Naive thymus-derived CD4-positive, alpha-beta T cell (primary cell): ENCODE data around the gene DHX15. TPM values are rescaled to one million over a fixed set of nuclear protein-coding genes. Genes with fewer than 3 reads are reported as not detected.

ENCODE experiments used
- ATAC-seq: fragments of 150-1000 bp; cut with Tn5 transposase; 2 replicates; pipeline ENCODE4 v1.10.0; 2021; ENCODE audit warnings: mild to moderate bottlenecking, moderate library complexity
- CTCF ChIA-PET: fragments of 350-600 bp; sonication (Branson Sonifier 250); formaldehyde crosslinking; loops from one replicate; lab custom pipeline; 2021; ENCODE audit warnings: antibody characterized with exemption; lab: Charles Lee
- POLR2A ChIA-PET: fragments of 350-600 bp; sonication (Branson Sonifier 250); formaldehyde crosslinking; loops from one replicate; lab custom pipeline; 2021; ENCODE audit warnings: antibody characterized with exemption, inconsistent platforms; lab: Charles Lee
- DNase-seq, 9 donors: peaks; one replicate each; pipeline versions ENCODE4 v3.0.0 to v3.0.0-alpha.2; 2020 to 2022; ENCODE audit warnings: mixed read lengths in 1 of 9
- H3K27ac ChIP-seq: one replicate; pipeline ENCODE4 v1.7.0; 2013; ENCODE audit warnings: mild to moderate bottlenecking, low read depth, low read length, moderate library complexity
- H3K27me3 ChIP-seq, 2 donors: one replicate each; pipeline ENCODE4 v1.7.0; 2013; ENCODE audit warnings: low read length in 2 of 2, mild to moderate bottlenecking in 2 of 2, moderate library complexity in 2 of 2; ENCODE audit not compliant: control insufficient read depth in 2 of 2, insufficient read depth in 2 of 2
- H3K36me3 ChIP-seq, 3 experiments: 1 replicate in 2 of 3; 2 replicates in 1 of 3; pipeline ENCODE4 v1.7.0; 2013; ENCODE audit warnings: low read length in 3 of 3, mild to moderate bottlenecking in 3 of 3, moderate library complexity in 1 of 3; ENCODE audit not compliant: insufficient read depth in 3 of 3, control insufficient read depth in 2 of 3
- H3K4me1 ChIP-seq, 2 donors: one replicate each; pipeline ENCODE4 v1.7.0; 2013; ENCODE audit warnings: low read length in 2 of 2, mild to moderate bottlenecking in 2 of 2, moderate library complexity in 1 of 2; ENCODE audit not compliant: control insufficient read depth in 2 of 2, insufficient read depth in 2 of 2
- H3K4me3 ChIP-seq: 2 replicates; pipeline ENCODE4 v1.7.0; 2013; ENCODE audit warnings: mild to moderate bottlenecking, low read length
- H3K9me3 ChIP-seq, 3 experiments: 1 replicate in 2 of 3; 2 replicates in 1 of 3; pipeline ENCODE4 v1.7.0; 2013; ENCODE audit warnings: low read length in 3 of 3; ENCODE audit not compliant: control insufficient read depth in 2 of 3
- H3K27ac Mint-ChIP-seq, 9 donors: one replicate each; pipeline ENCODE4 v1.8.0; 2020 to 2022; ENCODE audit warnings: mixed read lengths in 9 of 9, mild to moderate bottlenecking in 8 of 9, moderate library complexity in 5 of 9, inconsistent platforms in 2 of 9
- H3K27me3 Mint-ChIP-seq, 5 donors: one replicate each; pipeline ENCODE4 v1.8.0; 2021 to 2022; ENCODE audit warnings: mixed read lengths in 5 of 5, mild to moderate bottlenecking in 1 of 5
- H3K36me3 Mint-ChIP-seq, 5 donors: one replicate each; pipeline ENCODE4 v1.8.0; 2020 to 2022; ENCODE audit warnings: mixed read lengths in 5 of 5, mild to moderate bottlenecking in 3 of 5, inconsistent platforms in 1 of 5
- H3K4me1 Mint-ChIP-seq, 7 donors: one replicate each; pipeline ENCODE4 v1.8.0; 2020 to 2022; ENCODE audit warnings: mixed read lengths in 7 of 7, mild to moderate bottlenecking in 3 of 7, inconsistent platforms in 1 of 7
- H3K4me3 Mint-ChIP-seq, 10 donors: one replicate each; pipeline ENCODE4 v1.8.0; 2020 to 2022; ENCODE audit warnings: mild to moderate bottlenecking in 10 of 10, mixed read lengths in 10 of 10, moderate library complexity in 6 of 10, inconsistent platforms in 2 of 10
- H3K9me3 Mint-ChIP-seq, 11 donors: one replicate each; pipeline ENCODE4 v1.8.0; 2020 to 2022; ENCODE audit warnings: mixed read lengths in 11 of 11, mild to moderate bottlenecking in 4 of 11, inconsistent platforms in 1 of 11, moderate library complexity in 1 of 11
- intact Hi-C, 2 donors: fragments of 100-400 bp; cut with micrococcal nuclease; formaldehyde crosslinking; loops; one replicate each; pipeline ENCODE4 v1.15.1; 2023
- polyA plus RNA-seq, 2 donors: library from polyadenylated mRNA; unstranded; fragments of 300-500 nt; fragmentation: Illumina TruSeq; gene quantifications; one replicate each; pipeline ENCODE4 v1.2.3, GENCODE V29; 2021
- total RNA-seq, 6 experiments: library from RNA in 5 of 6; stranded (reverse) in 5 of 6; gene quantifications; 1 replicate in 5 of 6; 2 replicates in 1 of 6; pipeline ENCODE4 v1.2.3 and lab custom pipeline; 2021 to 2026

DHX15 gene
- total and polyA plus RNA-seq, 7 experiments from 2014 or later = 44.5 to 186 (median 139) TPM

GRCh38 chr4:24537025-24537424 is 47.3 kb downstream of the DHX15 start:
- peaks cover 18 to 54% (median 30%) of the 10 kb centered on the region in 3 experiments for H3K36me3 ChIP-seq
- H3K9me3 ChIP-seq = no peaks in the 10 kb centered on the region
- ChIA-PET POLR2A (interaction anchor here (0.5 kb wide), 1 partner anchor 8 kb away, joined by 3 read pairs; no protein-coding TSS in a partner anchor), CTCF (no interaction called here)
- H3K36me3 Mint-ChIP-seq = peaks cover 5 to 58% (median 24%) of the 10 kb centered on the region in 5 donors
- DNase-seq (no peak), ATAC-seq (no peak)
- H3K27me3 Mint-ChIP-seq = no peaks in the 10 kb centered on the region
- peak overlapping the region in 1 of 9 donors; percentile 2 for H3K27ac Mint-ChIP-seq
- H3K27ac ChIP-seq = no peak overlapping the region
- no peaks in the 10 kb centered on the region for H3K27me3 ChIP-seq
- H3K9me3 Mint-ChIP-seq = no peaks in the 10 kb centered on the region
- H3K4me1 Mint-ChIP-seq = peaks cover 0 to 37% (median 19%) of the 10 kb centered on the region in 7 donors
- no peaks in the 10 kb centered on the region for H3K4me1 ChIP-seq
- H3K4me3 ChIP-seq = no peak overlapping the region
- no peak overlapping the region for H3K4me3 Mint-ChIP-seq
- intact Hi-C loops = no loop called here

GRCh38 chr4:24535399-24535798 is 49.0 kb downstream of the DHX15 start:
- no peak overlapping the region for H3K27ac ChIP-seq
- Mint-ChIP-seq H3K4me3 (no peak overlapping the region), H3K9me3 (no peaks in the 10 kb centered on the region), H3K27ac (peak overlapping the region in 2 of 9 donors; percentile 11 to 19), H3K36me3 (peaks cover 5 to 49% (median 18%) of the 10 kb centered on the region in 5 donors), H3K27me3 (no peaks in the 10 kb centered on the region), H3K4me1 (peaks cover 0 to 32% (median 13%) of the 10 kb centered on the region in 7 donors)
- DNase-seq (no peak), ATAC-seq (no peak)
- no peaks in the 10 kb centered on the region for H3K4me1 ChIP-seq
- ChIA-PET CTCF (no interaction called here), POLR2A (interaction anchor here (0.7 kb wide), 1 partner anchor 107 kb away, joined by 3 read pairs; no protein-coding TSS in a partner anchor)
- no peaks in the 10 kb centered on the region for H3K27me3 ChIP-seq
- peaks cover 13 to 52% (median 21%) of the 10 kb centered on the region in 3 experiments for H3K36me3 ChIP-seq
- no peaks in the 10 kb centered on the region for H3K9me3 ChIP-seq
- H3K4me3 ChIP-seq = no peak overlapping the region
- intact Hi-C loops = no loop called here

GRCh38 chr4:24533364-24533763 is 51.0 kb downstream of the DHX15 start:
- ChIA-PET POLR2A (no interaction called here), CTCF (no interaction called here)
- H3K9me3 ChIP-seq = no peaks in the 10 kb centered on the region
- no peaks in the 10 kb centered on the region for H3K27me3 ChIP-seq
- Mint-ChIP-seq H3K27me3 (no peaks in the 10 kb centered on the region), H3K36me3 (peaks cover 5 to 50% (median 19%) of the 10 kb centered on the region in 5 donors), H3K4me3 (no peak overlapping the region), H3K4me1 (peaks cover 0 to 20% (median 7%) of the 10 kb centered on the region in 7 donors), H3K27ac (no peak overlapping the region), H3K9me3 (no peaks in the 10 kb centered on the region)
- no peak overlapping the region for H3K27ac ChIP-seq
- intact Hi-C loops = no loop called here
- DNase-seq (no peak), ATAC-seq (no peak)
- no peak overlapping the region for H3K4me3 ChIP-seq
- no peaks in the 10 kb centered on the region for H3K4me1 ChIP-seq
- H3K36me3 ChIP-seq = peaks cover 12 to 56% (median 20%) of the 10 kb centered on the region in 3 experiments

- intact Hi-C loops = no loop called here
- H3K9me3 ChIP-seq = no peaks in the 10 kb centered on the region
- peaks cover 22 to 67% (median 25%) of the 10 kb centered on the region in 3 experiments for H3K36me3 ChIP-seq
- ATAC-seq (no peak), DNase-seq (no peak)
- H3K4me1 ChIP-seq = no peaks in the 10 kb centered on the region
- H3K36me3 Mint-ChIP-seq = peaks cover 9 to 69% (median 30%) of the 10 kb centered on the region in 5 donors
- no peaks in the 10 kb centered on the region for H3K9me3 Mint-ChIP-seq
- H3K4me1 Mint-ChIP-seq = peaks cover 0 to 9% (median 0%) of the 10 kb centered on the region in 7 donors
- ChIA-PET POLR2A (no interaction called here), CTCF (no interaction called here)
- no peaks in the 10 kb centered on the region for H3K27me3 Mint-ChIP-seq
- H3K27ac Mint-ChIP-seq = peak overlapping the region in 1 of 9 donors; percentile 19
- no peak overlapping the region for H3K4me3 ChIP-seq
- no peak overlapping the region for H3K4me3 Mint-ChIP-seq
- H3K27me3 ChIP-seq = no peaks in the 10 kb centered on the region
- no peak overlapping the region for H3K27ac ChIP-seq
Measured at GRCh38 chr4:24529555-24529954, 54.8 kb downstream of the DHX15 start.

GRCh38 chr4:24527371-24527770 is 57.0 kb downstream of the DHX15 start:
- Histone ChIP-seq H3K9me3 (no peaks in the 10 kb centered on the region), H3K27me3 (no peaks in the 10 kb centered on the region), H3K4me1 (no peaks in the 10 kb centered on the region), H3K4me3 (no peak overlapping the region), H3K36me3 (peaks cover 16 to 66% (median 22%) of the 10 kb centered on the region in 3 experiments), H3K27ac (no peak overlapping the region)
- no peak for DNase-seq
- CTCF ChIA-PET = no interaction called here
- POLR2A ChIA-PET = no interaction called here
- Mint-ChIP-seq H3K9me3 (no peaks in the 10 kb centered on the region), H3K4me1 (peaks cover 3 to 16% (median 6%) of the 10 kb centered on the region in 7 donors), H3K27me3 (no peaks in the 10 kb centered on the region), H3K4me3 (no peak overlapping the region), H3K36me3 (peaks cover 13 to 67% (median 40%) of the 10 kb centered on the region in 5 donors), H3K27ac (no peak overlapping the region)
- intact Hi-C loops = no loop called here
- ATAC-seq = no peak

- Histone ChIP-seq H3K4me3 (no peak overlapping the region), H3K27ac (no peak overlapping the region), H3K36me3 (peaks cover 0 to 28% (median 6%) of the 10 kb centered on the region in 3 experiments), H3K27me3 (no peaks in the 10 kb centered on the region), H3K9me3 (no peaks in the 10 kb centered on the region), H3K4me1 (no peaks in the 10 kb centered on the region)
- POLR2A ChIA-PET = no interaction called here
- H3K36me3 Mint-ChIP-seq = peaks cover 13 to 63% (median 47%) of the 10 kb centered on the region in 5 donors
- H3K4me1 Mint-ChIP-seq = peaks cover 6 to 23% (median 14%) of the 10 kb centered on the region in 7 donors
- intact Hi-C loops = no loop called here
- ATAC-seq (no peak), DNase-seq (no peak)
- peak overlapping the region in 3 of 9 donors; percentile 1 to 22 (median 16) for H3K27ac Mint-ChIP-seq
- no peak overlapping the region for H3K4me3 Mint-ChIP-seq
- no peaks in the 10 kb centered on the region for H3K9me3 Mint-ChIP-seq
- CTCF ChIA-PET = no interaction called here
- no peaks in the 10 kb centered on the region for H3K27me3 Mint-ChIP-seq
Measured at GRCh38 chr4:24521544-24521943, 62.8 kb downstream of the DHX15 start.

GRCh38 chr4:24519649-24520048 is 64.7 kb downstream of the DHX15 start:
- Mint-ChIP-seq H3K27ac (peak overlapping the region in 3 of 9 donors; percentile 4 to 24 (median 14)), H3K4me1 (peaks cover 3 to 23% (median 14%) of the 10 kb centered on the region in 7 donors), H3K4me3 (no peak overlapping the region), H3K9me3 (no peaks in the 10 kb centered on the region), H3K27me3 (no peaks in the 10 kb centered on the region), H3K36me3 (peaks cover 6 to 52% (median 46%) of the 10 kb centered on the region in 5 donors)
- ATAC-seq (no peak), DNase-seq (no peak)
- Histone ChIP-seq H3K4me3 (no peak overlapping the region), H3K27me3 (no peaks in the 10 kb centered on the region), H3K36me3 (peaks cover 0 to 17% (median 6%) of the 10 kb centered on the region in 3 experiments), H3K9me3 (no peaks in the 10 kb centered on the region), H3K4me1 (no peaks in the 10 kb centered on the region), H3K27ac (no peak overlapping the region)
- intact Hi-C loops = no loop called here
- CTCF ChIA-PET = no interaction called here
- POLR2A ChIA-PET = no interaction called here
